ENCODE results near the gene HSF2. TPM values are rescaled to one million over a fixed set of nuclear protein-coding genes. Genes with fewer than 3 reads are reported as not detected.

HSF2 gene
- total and polyA plus RNA-seq, 2 of the 13 experiments (the other 11 are each of a cell fraction or from before 2014, with no cell fraction given): 24.8 to 26.4 TPM

GRCh38 chr6:122471107-122472021 lies 71.9 kb downstream of the HSF2 start, which contains the start of gene SERINC1 (continued):
- TF ChIP-seq NR3C1 (CRISPR knock-in tag; IDR thresholded peaks at IDR 0.05) (no peak), THYN1 (CRISPR knock-in tag; IDR thresholded peaks at IDR 0.05; ENCODE audit: borderline replicate concordance, low read depth) (peak; percentile 77; the same call in 1 of the 2 replicates), ZNF317 (CRISPR knock-in tag; IDR thresholded peaks at IDR 0.05) (peak; percentile 62; the same call in 1 of the 2 replicates), SNAPC4 (CRISPR knock-in tag; IDR thresholded peaks at IDR 0.05) (0 out of 2 replicates have a peak, but pooled peaks have one; percentile 29), ZNF724P (CRISPR knock-in tag; IDR thresholded peaks at IDR 0.05; ENCODE audit: borderline replicate concordance) (peak; percentile 21; the same call in 1 of the 2 replicates), RFX3 (CRISPR knock-in tag; IDR thresholded peaks at IDR 0.05) (no peak), SYNCRIP (IDR thresholded peaks at IDR 0.05; ENCODE audit: insufficient read depth, low read depth, low read length) (no peak), ZNF841 (CRISPR knock-in tag; IDR thresholded peaks at IDR 0.05; ENCODE audit: borderline replicate concordance) (no peak), ZNF451 (CRISPR knock-in tag; IDR thresholded peaks at IDR 0.05) (no peak), ZNF337 (CRISPR knock-in tag; IDR thresholded peaks at IDR 0.05; ENCODE audit: borderline replicate concordance, low read depth) (peak; percentile 77; the same call in 1 of the 2 replicates), MAFG (CRISPR knock-in tag; IDR thresholded peaks at IDR 0.05) (no peak), IKZF5 (CRISPR knock-in tag; IDR thresholded peaks at IDR 0.05) (peak; percentile 60), ZFP41 (CRISPR knock-in tag; IDR thresholded peaks at IDR 0.05; ENCODE audit: borderline replicate concordance) (0 out of 2 replicates have a peak, but pooled peaks have one; percentile 39), ZNF660 (CRISPR knock-in tag; IDR thresholded peaks at IDR 0.05; ENCODE audit: borderline replicate concordance, low read depth) (no peak), ZNF510 (CRISPR knock-in tag; IDR thresholded peaks at IDR 0.05; ENCODE audit: low read depth) (no peak), MEIS1 (CRISPR knock-in tag; IDR thresholded peaks at IDR 0.05; ENCODE audit: borderline replicate concordance) (peak; percentile 84), GATAD1 (CRISPR knock-in tag; IDR thresholded peaks at IDR 0.05) (peak; percentile 89), ZNF441 (CRISPR knock-in tag; IDR thresholded peaks at IDR 0.05; ENCODE audit: borderline replicate concordance) (peak; percentile 4; the same call in 1 of the 2 replicates), ZBTB7B (CRISPR knock-in tag; IDR thresholded peaks at IDR 0.05) (no peak), ZNF775 (CRISPR knock-in tag; IDR thresholded peaks at IDR 0.05; ENCODE audit: borderline replicate concordance) (peak; percentile 87; the same call in 1 of the 2 replicates), ZNF513 (CRISPR knock-in tag; conservative IDR thresholded peaks at IDR 0.05) (no peak)
